NOMO-1 (cell line): ENCODE data around the gene ATE1.

Experiments
- DNase-seq, 2 experiments: peaks; one replicate each; lab custom pipeline; 2025; ENCODE audit not compliant: unreplicated experiment in 2 of 2; lab: John Stamatoyannopoulos, UW

ATE1 gene

GRCh38 chr10:121880895-121881294 is 46.9 kb downstream of the ATE1 start:
- DNase-seq: peak in 1 of 2 experiments; percentile 43

GRCh38 chr10:121879476-121879875 is 48.4 kb downstream of the ATE1 start:
- no peak for DNase-seq

GRCh38 chr10:121873236-121873635 is 54.6 kb downstream of the ATE1 start:
- no peak for DNase-seq

- DNase-seq: no peak
Observed at GRCh38 chr10:121870413-121870812, 57.4 kb downstream of the ATE1 start.

GRCh38 chr10:121865554-121865953 is 62.3 kb downstream of the ATE1 start:
- DNase-seq: no peak

- DNase-seq: no peak
Observed at GRCh38 chr10:121864653-121865052, 63.2 kb downstream of the ATE1 start.

- no peak for DNase-seq
Observed at GRCh38 chr10:121864168-121864567, 63.7 kb downstream of the ATE1 start.

GRCh38 chr10:121862649-121863048 is 65.2 kb downstream of the ATE1 start:
- DNase-seq: no peak

- no peak for DNase-seq
Observed at GRCh38 chr10:121862042-121862441, 65.8 kb downstream of the ATE1 start.

GRCh38 chr10:121860810-121861209 is 67.0 kb downstream of the ATE1 start:
- no peak for DNase-seq

- peak; percentile 51 to 60 for DNase-seq
Observed at GRCh38 chr10:121854809-121855445, 72.9 kb downstream of the ATE1 start.

- no peak for DNase-seq
Observed at GRCh38 chr10:121853950-121854349, 73.9 kb downstream of the ATE1 start.

GRCh38 chr10:121851786-121852185 is 76.0 kb downstream of the ATE1 start:
- peak in 1 of 2 experiments; percentile 41 for DNase-seq

GRCh38 chr10:121848082-121848481 is 79.7 kb downstream of the ATE1 start:
- DNase-seq: no peak

- DNase-seq: no peak
Observed at GRCh38 chr10:121846555-121846954, 81.3 kb downstream of the ATE1 start.

- no peak for DNase-seq
Observed at GRCh38 chr10:121845044-121845784, 82.6 kb downstream of the ATE1 start.

GRCh38 chr10:121844537-121844936 is 83.3 kb downstream of the ATE1 start:
- no peak for DNase-seq

- no peak for DNase-seq
Observed at GRCh38 chr10:121843379-121843778, 84.5 kb downstream of the ATE1 start.

GRCh38 chr10:121841862-121842261 is 86.0 kb downstream of the ATE1 start:
- DNase-seq: no peak

GRCh38 chr10:121838931-121839330 is 88.9 kb downstream of the ATE1 start:
- DNase-seq: peak; percentile 58

- no peak for DNase-seq
Observed at GRCh38 chr10:121838149-121838548, 89.7 kb downstream of the ATE1 start.

GRCh38 chr10:121836171-121836570 is 91.7 kb downstream of the ATE1 start:
- DNase-seq: no peak
